Measurements from ENCODE around the gene MTG2.

DNA sequence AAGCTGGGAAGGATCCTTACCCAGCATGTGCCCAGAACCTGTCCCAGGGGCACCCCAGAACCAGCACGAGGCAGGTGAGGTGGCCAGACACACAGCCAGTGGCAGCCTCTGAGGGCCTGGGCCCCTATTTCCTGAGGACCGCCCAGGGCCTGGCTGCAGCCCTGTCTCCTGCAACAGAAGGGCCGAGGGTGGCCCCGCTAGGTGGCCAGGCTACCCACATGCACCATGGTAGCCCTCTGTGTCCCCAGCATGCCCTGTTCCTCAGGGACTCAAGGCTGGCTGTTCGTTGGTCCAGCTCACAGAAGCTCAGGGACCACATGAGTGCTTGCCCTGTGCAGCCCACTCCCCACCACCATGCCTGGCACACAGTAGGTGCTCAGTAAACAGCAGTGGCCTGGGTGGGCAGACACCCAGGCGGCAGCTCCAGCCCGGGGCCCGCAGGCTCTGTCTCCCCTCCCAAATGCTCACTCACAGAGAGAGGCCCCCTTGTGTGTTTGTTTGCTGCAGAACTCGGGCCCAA, 29.0 kb downstream of the MTG2 start:
- TF ChIP-seq POLR2A (IDR thresholded peaks at IDR 0.05): no peak
- TF ChIP-seq POLR2AphosphoS5 (IDR thresholded peaks at IDR 0.05): no peak
- TF ChIP-seq, protein P1, sequence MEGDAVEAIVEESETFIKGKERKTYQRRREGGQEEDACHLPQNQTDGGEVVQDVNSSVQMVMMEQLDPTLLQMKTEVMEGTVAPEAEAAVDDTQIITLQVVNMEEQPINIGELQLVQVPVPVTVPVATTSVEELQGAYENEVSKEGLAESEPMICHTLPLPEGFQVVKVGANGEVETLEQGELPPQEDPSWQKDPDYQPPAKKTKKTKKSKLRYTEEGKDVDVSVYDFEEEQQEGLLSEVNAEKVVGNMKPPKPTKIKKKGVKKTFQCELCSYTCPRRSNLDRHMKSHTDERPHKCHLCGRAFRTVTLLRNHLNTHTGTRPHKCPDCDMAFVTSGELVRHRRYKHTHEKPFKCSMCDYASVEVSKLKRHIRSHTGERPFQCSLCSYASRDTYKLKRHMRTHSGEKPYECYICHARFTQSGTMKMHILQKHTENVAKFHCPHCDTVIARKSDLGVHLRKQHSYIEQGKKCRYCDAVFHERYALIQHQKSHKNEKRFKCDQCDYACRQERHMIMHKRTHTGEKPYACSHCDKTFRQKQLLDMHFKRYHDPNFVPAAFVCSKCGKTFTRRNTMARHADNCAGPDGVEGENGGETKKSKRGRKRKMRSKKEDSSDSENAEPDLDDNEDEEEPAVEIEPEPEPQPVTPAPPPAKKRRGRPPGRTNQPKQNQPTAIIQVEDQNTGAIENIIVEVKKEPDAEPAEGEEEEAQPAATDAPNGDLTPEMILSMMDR (IDR thresholded peaks at IDR 0.05): no peak
